ENCODE results near the gene RAB17. TPM values are rescaled to one million over a fixed set of nuclear protein-coding genes. Genes with fewer than 3 reads are reported as not detected.

The RAB17 gene
- total RNA-seq, 2 donors from 2014 or later = 32.5 to 34.7 TPM

DNA sequence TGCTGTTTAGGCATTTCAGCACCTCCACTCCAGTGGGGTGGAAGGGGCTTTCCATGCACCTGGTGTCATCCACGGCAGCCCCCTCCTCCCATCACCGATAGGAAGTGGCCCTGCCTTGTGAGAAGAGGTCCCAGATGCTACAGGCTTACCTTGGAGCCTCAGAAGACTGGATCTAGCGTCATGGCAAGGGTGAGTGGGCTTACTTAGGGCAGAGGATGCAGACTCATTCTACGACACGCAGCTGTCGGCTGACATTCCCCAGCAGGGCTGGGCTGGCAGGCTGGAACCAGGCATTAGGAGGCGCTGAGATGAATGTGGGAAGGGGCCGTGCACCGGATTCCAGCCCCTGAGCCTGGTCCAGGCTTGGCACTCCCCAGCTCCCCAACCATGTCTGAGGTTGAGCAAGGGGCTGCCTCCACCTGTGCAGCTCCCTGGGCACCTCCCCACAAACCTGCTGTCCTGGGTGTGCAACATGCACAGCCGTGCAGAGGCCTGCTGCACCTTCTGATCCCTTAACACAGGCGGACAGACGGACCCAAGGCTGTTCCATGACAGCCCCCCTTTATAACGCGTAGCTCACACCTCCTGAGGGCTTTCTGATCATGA lies 25.9 kb downstream of the RAB17 start:
- no peak for DNase-seq
- Histone ChIP-seq H3K27me3 (no peaks in the 10 kb centered on the region), H3K9ac (ENCODE audit: low read depth in 2 of 2, low read length in 2 of 2) (no peak overlapping the region), H3K36me3 (no peaks in the 10 kb centered on the region), H3K27ac (no peak overlapping the region), H3K4me1 (no peaks in the 10 kb centered on the region), H3K4me3 (no peak overlapping the region), H3K9me3 (no peaks in the 10 kb centered on the region)
- TF ChIP-seq, protein P1, sequence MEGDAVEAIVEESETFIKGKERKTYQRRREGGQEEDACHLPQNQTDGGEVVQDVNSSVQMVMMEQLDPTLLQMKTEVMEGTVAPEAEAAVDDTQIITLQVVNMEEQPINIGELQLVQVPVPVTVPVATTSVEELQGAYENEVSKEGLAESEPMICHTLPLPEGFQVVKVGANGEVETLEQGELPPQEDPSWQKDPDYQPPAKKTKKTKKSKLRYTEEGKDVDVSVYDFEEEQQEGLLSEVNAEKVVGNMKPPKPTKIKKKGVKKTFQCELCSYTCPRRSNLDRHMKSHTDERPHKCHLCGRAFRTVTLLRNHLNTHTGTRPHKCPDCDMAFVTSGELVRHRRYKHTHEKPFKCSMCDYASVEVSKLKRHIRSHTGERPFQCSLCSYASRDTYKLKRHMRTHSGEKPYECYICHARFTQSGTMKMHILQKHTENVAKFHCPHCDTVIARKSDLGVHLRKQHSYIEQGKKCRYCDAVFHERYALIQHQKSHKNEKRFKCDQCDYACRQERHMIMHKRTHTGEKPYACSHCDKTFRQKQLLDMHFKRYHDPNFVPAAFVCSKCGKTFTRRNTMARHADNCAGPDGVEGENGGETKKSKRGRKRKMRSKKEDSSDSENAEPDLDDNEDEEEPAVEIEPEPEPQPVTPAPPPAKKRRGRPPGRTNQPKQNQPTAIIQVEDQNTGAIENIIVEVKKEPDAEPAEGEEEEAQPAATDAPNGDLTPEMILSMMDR (IDR thresholded peaks at IDR 0.05) = no peak
- intact Hi-C loops (cut with DNase I) = no loop called here

DNA sequence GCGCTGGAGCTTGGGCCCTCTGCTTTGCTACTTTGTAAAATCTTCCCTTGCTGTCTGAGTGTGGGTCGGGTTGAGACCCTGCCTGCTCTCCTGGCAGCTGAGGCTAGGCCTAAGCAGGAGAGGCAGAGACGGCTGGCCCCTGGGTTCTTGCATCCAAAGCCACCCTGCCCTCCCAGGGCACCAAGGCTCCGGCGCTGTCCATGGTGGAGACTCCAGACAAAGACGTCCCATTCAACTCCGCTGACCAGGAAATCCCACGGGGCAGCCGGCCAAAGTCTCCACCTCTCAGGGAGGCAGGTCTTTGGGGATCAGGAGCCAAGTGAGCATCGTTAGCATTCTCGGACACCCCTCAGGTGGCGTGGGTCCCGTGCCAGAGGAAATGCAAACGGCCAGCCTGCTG lies 26.7 kb downstream of the RAB17 start:
- H3K36me3 ChIP-seq = no peaks in the 10 kb centered on the region

DNA sequence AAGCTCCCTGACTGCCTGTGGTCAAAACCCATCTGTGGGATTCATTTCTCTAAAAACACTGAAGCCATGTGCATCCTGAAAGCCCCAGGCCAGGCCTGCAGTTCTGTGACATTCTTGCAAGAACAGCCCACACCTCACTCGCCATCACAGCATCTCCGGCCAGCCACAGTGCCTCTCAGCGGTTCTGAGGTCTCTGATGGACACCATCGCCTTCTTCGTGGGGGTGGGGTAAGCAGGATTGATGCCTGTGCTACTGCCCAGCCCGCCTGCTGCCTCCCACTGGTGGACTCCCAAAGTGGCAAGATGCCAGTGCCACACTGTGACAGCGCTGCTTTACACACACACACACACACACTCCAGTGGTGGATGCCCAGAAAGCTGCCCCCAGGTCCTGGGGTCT lies 29.3 kb downstream of the RAB17 start:
- TF ChIP-seq, protein P1 (IDR thresholded peaks at IDR 0.05) = no peak
- intact Hi-C loops (cut with DNase I) = no loop called here
- no peak overlapping the region for H3K27ac ChIP-seq
- no peaks in the 10 kb centered on the region for H3K4me1 ChIP-seq
- H3K9ac ChIP-seq (ENCODE audit: low read depth in 2 of 2, low read length in 2 of 2) = no peak overlapping the region
- no peaks in the 10 kb centered on the region for H3K36me3 ChIP-seq
- no peak overlapping the region for H3K4me3 ChIP-seq
- no peak for DNase-seq
- no peaks in the 10 kb centered on the region for H3K9me3 ChIP-seq
- no peaks in the 10 kb centered on the region for H3K27me3 ChIP-seq

More for the DNA sequence above, 26.7 kb downstream of the RAB17 start:
- H3K27me3 ChIP-seq = no peaks in the 10 kb centered on the region
- no peak overlapping the region for H3K4me3 ChIP-seq
- no peaks in the 10 kb centered on the region for H3K4me1 ChIP-seq
- H3K9me3 ChIP-seq = no peaks in the 10 kb centered on the region
- intact Hi-C loops (cut with DNase I) = no loop called here
- no peak for DNase-seq
- H3K27ac ChIP-seq = no peak overlapping the region
- TF ChIP-seq, protein P1 (IDR thresholded peaks at IDR 0.05) = no peak
- no peak overlapping the region for H3K9ac ChIP-seq (ENCODE audit: low read depth in 2 of 2, low read length in 2 of 2)

DNA sequence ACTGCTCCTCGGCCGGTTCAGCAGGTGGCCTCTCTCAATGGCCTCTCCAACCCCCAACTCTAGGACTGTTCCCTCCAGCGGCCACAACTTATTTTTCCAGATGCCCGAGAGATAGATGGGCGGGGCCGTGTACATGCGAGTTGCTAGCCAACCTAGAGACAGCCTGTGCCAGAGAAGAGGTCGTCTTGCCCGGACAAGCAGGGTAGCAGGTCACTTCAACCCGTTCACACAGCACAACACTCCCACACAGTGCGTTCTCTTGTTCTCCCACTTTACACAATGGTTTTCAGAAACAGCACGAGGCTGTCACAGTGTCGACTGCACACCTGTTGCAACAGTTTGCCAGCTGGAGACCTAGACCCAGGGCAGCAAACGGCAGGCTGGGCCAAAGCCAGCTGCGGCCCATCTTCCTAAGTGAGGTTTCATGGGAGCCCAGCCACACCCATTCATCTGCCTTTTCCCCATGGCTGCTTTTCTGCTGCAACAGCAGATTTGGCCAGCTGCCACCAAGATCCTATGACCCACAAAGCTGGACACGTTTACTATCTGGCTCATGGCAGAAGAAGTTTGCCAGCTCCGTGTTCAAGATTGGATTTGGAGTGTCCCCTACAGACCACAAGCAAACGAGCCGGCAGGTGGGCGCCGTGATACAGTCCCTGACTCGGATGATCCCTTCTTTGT lies 31.4 kb downstream of the RAB17 start:
- Histone ChIP-seq H3K27ac (no peak overlapping the region), H3K4me1 (no peaks in the 10 kb centered on the region), H3K9ac (ENCODE audit: low read depth in 2 of 2, low read length in 2 of 2) (no peak overlapping the region), H3K36me3 (peaks cover 3% of the 10 kb centered on the region), H3K9me3 (no peaks in the 10 kb centered on the region), H3K4me3 (no peak overlapping the region), H3K27me3 (no peaks in the 10 kb centered on the region)
- DNase-seq = peak; percentile 56
- intact Hi-C loops (cut with DNase I) = no loop called here
- TF ChIP-seq, protein P1 (IDR thresholded peaks at IDR 0.05) = no peak

DNA sequence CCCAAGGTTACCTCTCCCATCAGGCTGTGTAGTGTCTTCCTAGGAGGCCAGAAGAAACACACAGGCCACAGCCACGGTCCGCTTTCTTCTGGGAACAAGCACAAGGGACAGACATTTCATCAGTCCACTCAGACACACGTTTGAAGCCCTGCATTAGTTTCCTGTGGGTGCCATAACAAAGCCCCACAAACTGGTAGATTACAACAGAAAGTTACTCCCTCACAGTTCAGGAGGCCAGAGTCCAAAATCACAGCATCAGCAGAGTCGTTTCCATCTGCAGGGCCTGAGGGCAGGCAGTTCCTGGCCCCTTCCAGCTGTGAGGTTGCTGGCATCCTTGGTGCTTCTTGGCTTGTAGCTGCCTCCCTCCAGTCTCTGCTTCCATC lies 32.9 kb downstream of the RAB17 start:
- no peak for DNase-seq
- Histone ChIP-seq H3K27ac (no peak overlapping the region), H3K4me3 (no peak overlapping the region), H3K4me1 (no peaks in the 10 kb centered on the region), H3K9ac (ENCODE audit: low read depth in 2 of 2, low read length in 2 of 2) (no peak overlapping the region), H3K27me3 (no peaks in the 10 kb centered on the region), H3K9me3 (no peaks in the 10 kb centered on the region), H3K36me3 (peaks cover 4% of the 10 kb centered on the region)
- intact Hi-C loops (cut with DNase I) = no loop called here
- TF ChIP-seq, protein P1 (IDR thresholded peaks at IDR 0.05) = no peak

Data from colonic mucosa (tissue), 4 donors.